ENCODE data around the gene MELK. TPM values are rescaled to one million over a fixed set of nuclear protein-coding genes. Genes with fewer than 3 reads are reported as not detected.

MELK gene
- total and polyA plus RNA-seq, 2 of the 13 experiments (the other 11 are each of a cell fraction or from before 2014, with no cell fraction given) = 16.7 to 50.4 TPM

- TF ChIP-seq, protein P1, sequence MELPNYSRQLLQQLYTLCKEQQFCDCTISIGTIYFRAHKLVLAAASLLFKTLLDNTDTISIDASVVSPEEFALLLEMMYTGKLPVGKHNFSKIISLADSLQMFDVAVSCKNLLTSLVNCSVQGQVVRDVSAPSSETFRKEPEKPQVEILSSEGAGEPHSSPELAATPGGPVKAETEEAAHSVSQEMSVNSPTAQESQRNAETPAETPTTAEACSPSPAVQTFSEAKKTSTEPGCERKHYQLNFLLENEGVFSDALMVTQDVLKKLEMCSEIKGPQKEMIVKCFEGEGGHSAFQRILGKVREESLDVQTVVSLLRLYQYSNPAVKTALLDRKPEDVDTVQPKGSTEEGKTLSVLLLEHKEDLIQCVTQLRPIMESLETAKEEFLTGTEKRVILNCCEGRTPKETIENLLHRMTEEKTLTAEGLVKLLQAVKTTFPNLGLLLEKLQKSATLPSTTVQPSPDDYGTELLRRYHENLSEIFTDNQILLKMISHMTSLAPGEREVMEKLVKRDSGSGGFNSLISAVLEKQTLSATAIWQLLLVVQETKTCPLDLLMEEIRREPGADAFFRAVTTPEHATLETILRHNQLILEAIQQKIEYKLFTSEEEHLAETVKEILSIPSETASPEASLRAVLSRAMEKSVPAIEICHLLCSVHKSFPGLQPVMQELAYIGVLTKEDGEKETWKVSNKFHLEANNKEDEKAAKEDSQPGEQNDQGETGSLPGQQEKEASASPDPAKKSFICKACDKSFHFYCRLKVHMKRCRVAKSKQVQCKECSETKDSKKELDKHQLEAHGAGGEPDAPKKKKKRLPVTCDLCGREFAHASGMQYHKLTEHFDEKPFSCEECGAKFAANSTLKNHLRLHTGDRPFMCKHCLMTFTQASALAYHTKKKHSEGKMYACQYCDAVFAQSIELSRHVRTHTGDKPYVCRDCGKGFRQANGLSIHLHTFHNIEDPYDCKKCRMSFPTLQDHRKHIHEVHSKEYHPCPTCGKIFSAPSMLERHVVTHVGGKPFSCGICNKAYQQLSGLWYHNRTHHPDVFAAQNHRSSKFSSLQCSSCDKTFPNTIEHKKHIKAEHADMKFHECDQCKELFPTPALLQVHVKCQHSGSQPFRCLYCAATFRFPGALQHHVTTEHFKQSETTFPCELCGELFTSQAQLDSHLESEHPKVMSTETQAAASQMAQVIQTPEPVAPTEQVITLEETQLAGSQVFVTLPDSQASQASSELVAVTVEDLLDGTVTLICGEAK (IDR thresholded peaks at IDR 0.05) = no peak
- TF ChIP-seq, protein P1 (CRISPR knock-in tag; IDR thresholded peaks at IDR 0.05) = peak; percentile 33; the same call in 1 of the 2 replicates
- TF ChIP-seq ZNF329 (CRISPR knock-in tag; IDR thresholded peaks at IDR 0.05; ENCODE audit: low read depth) (no peak), MLLT10 (CRISPR knock-in tag; IDR thresholded peaks at IDR 0.05) (no peak), ZNF724P (CRISPR knock-in tag; IDR thresholded peaks at IDR 0.05; ENCODE audit: borderline replicate concordance) (peak; percentile 70; the same call in 1 of the 2 replicates), PHF20 (CRISPR knock-in tag; IDR thresholded peaks at IDR 0.05) (peak; percentile 66), CREBL2 (CRISPR knock-in tag; IDR thresholded peaks at IDR 0.05; ENCODE audit: borderline replicate concordance) (no peak), ZNF614 (CRISPR knock-in tag; IDR thresholded peaks at IDR 0.05; ENCODE audit: borderline replicate concordance) (no peak), ZNF207 (IDR thresholded peaks at IDR 0.05; ENCODE audit: borderline replicate concordance) (no peak), ETS1 (CRISPR knock-in tag; IDR thresholded peaks at IDR 0.05) (no peak), KLF15 (CRISPR knock-in tag; IDR thresholded peaks at IDR 0.05; ENCODE audit: borderline replicate concordance) (no peak), SP140L (CRISPR knock-in tag; IDR thresholded peaks at IDR 0.05; ENCODE audit: borderline replicate concordance) (no peak), ZNF451 (CRISPR knock-in tag; IDR thresholded peaks at IDR 0.05) (no peak)
- TF ChIP-seq, protein P2, sequence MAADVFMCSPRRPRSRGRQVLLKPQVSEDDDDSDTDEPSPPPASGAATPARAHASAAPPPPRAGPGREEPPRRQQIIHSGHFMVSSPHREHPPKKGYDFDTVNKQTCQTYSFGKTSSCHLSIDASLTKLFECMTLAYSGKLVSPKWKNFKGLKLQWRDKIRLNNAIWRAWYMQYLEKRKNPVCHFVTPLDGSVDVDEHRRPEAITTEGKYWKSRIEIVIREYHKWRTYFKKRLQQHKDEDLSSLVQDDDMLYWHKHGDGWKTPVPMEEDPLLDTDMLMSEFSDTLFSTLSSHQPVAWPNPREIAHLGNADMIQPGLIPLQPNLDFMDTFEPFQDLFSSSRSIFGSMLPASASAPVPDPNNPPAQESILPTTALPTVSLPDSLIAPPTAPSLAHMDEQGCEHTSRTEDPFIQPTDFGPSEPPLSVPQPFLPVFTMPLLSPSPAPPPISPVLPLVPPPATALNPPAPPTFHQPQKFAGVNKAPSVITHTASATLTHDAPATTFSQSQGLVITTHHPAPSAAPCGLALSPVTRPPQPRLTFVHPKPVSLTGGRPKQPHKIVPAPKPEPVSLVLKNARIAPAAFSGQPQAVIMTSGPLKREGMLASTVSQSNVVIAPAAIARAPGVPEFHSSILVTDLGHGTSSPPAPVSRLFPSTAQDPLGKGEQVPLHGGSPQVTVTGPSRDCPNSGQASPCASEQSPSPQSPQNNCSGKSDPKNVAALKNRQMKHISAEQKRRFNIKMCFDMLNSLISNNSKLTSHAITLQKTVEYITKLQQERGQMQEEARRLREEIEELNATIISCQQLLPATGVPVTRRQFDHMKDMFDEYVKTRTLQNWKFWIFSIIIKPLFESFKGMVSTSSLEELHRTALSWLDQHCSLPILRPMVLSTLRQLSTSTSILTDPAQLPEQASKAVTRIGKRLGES (CRISPR knock-in tag; IDR thresholded peaks at IDR 0.05; ENCODE audit: borderline replicate concordance) = no peak
Observed at GRCh38 chr9:36572515-36573418, at the start of gene MELK (continued).
